OCI-LY3 (cell line): Measurements from ENCODE around the gene RNF121.

Source experiments
- EZH2phosphoT487 ChIP-seq: fragments of 200-600 bp; shearing (Covaris generic); IDR thresholded peaks from 2 replicates; pipeline ENCODE4 v1.6.1; 2018; ENCODE audit warnings: antibody characterized with exemption, mixed run types, low read depth
- TF ChIP-seq, protein P1 (sequence below): fragments of 200-600, 300-600 bp; sonication (generic); IDR thresholded peaks from 2 replicates; pipeline ENCODE4 v1.5.1; 2014; ENCODE audit warnings: antibody characterized with exemption, low read length, low read depth

DNA sequence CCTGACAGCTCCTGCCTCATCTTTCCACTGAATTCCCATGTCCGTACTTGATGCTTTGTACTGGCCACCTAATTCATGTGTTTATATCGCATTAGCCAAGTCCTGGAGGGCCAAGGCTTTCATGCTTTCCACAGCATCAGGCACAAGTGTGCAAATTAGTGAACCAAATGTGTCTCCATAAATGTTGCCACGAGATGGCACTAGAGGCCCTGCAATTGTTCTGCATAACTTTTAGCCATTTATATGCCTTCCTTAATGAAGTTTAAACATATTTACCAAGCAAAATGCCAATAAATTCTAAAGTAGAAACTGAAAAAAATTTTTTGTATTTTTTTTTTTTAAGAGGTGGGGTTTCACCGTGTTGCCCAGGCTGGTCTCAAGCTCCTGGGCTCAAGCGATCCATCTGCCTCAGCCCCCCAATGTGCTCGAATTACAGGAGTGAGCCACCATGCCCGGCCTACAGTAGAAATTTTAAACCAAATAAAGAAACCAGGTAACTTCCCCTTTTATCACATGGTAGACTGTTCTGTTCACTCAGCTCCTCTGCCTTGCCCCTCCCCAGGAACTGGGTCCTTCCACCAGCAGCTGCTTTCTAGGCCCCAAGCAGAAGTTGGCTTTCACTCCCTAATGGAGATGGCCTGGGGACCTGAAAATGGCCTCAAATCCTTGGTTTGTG, 49.0 kb downstream of the RNF121 start:
- TF ChIP-seq, protein P1, sequence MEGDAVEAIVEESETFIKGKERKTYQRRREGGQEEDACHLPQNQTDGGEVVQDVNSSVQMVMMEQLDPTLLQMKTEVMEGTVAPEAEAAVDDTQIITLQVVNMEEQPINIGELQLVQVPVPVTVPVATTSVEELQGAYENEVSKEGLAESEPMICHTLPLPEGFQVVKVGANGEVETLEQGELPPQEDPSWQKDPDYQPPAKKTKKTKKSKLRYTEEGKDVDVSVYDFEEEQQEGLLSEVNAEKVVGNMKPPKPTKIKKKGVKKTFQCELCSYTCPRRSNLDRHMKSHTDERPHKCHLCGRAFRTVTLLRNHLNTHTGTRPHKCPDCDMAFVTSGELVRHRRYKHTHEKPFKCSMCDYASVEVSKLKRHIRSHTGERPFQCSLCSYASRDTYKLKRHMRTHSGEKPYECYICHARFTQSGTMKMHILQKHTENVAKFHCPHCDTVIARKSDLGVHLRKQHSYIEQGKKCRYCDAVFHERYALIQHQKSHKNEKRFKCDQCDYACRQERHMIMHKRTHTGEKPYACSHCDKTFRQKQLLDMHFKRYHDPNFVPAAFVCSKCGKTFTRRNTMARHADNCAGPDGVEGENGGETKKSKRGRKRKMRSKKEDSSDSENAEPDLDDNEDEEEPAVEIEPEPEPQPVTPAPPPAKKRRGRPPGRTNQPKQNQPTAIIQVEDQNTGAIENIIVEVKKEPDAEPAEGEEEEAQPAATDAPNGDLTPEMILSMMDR: peak; percentile 94
- no peak for TF ChIP-seq EZH2phosphoT487
